ENCODE data around the gene KRTAP5-6. TPM values are rescaled to one million over a fixed set of nuclear protein-coding genes. Genes with fewer than 3 reads are reported as not detected.
"Not testable (repeated sequence)": the region's sequence is repeated elsewhere in the genome, so short reads cannot be mapped to it uniquely, and the experiment has no call there.

KRTAP5-6 gene
- total RNA-seq, 4 donors from 2014 or later: 2.3 to 24.1 TPM; not detected in 2

GRCh38 chr11:1676229-1676740 lies 20.7 kb upstream of the KRTAP5-6 start:
- no peak for TF ChIP-seq POLR2AphosphoS5 (IDR thresholded peaks at IDR 0.05)
- TF ChIP-seq, protein P1, sequence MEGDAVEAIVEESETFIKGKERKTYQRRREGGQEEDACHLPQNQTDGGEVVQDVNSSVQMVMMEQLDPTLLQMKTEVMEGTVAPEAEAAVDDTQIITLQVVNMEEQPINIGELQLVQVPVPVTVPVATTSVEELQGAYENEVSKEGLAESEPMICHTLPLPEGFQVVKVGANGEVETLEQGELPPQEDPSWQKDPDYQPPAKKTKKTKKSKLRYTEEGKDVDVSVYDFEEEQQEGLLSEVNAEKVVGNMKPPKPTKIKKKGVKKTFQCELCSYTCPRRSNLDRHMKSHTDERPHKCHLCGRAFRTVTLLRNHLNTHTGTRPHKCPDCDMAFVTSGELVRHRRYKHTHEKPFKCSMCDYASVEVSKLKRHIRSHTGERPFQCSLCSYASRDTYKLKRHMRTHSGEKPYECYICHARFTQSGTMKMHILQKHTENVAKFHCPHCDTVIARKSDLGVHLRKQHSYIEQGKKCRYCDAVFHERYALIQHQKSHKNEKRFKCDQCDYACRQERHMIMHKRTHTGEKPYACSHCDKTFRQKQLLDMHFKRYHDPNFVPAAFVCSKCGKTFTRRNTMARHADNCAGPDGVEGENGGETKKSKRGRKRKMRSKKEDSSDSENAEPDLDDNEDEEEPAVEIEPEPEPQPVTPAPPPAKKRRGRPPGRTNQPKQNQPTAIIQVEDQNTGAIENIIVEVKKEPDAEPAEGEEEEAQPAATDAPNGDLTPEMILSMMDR (IDR thresholded peaks at IDR 0.05): no peak
- no peak for TF ChIP-seq EP300 (IDR thresholded peaks at IDR 0.05)
- no peak for TF ChIP-seq POLR2A (IDR thresholded peaks at IDR 0.05)
- no peaks in the 10 kb centered on the region for H3K9me3 ChIP-seq
- peak in 1 of 2 donors; percentile 57 for DNase-seq (ENCODE audit: low spot score in 2 of 2)
- H3K27me3 ChIP-seq: peaks cover 59% of the 10 kb centered on the region
- no peaks in the 10 kb centered on the region for H3K36me3 ChIP-seq
- H3K27ac ChIP-seq: no peak overlapping the region
- no peaks in the 10 kb centered on the region for H3K4me1 ChIP-seq
- 89% methylated on average over 7 of the region's 7 CpGs for WGBS
- no peak overlapping the region for H3K4me3 ChIP-seq

GRCh38 chr11:1679881-1680280 lies 17.1 kb upstream of the KRTAP5-6 start:
- H3K4me3 ChIP-seq: no peak overlapping the region
- H3K4me1 ChIP-seq: no peaks in the 10 kb centered on the region
- no peaks in the 10 kb centered on the region for H3K9me3 ChIP-seq
- H3K36me3 ChIP-seq: no peaks in the 10 kb centered on the region
- TF ChIP-seq, protein P1 (IDR thresholded peaks at IDR 0.05): no peak
- no peak for TF ChIP-seq POLR2A (IDR thresholded peaks at IDR 0.05)
- TF ChIP-seq EP300 (IDR thresholded peaks at IDR 0.05): no peak
- no peak for TF ChIP-seq POLR2AphosphoS5 (IDR thresholded peaks at IDR 0.05)
- DNase-seq (ENCODE audit: low spot score in 2 of 2): peak in 1 of 2 donors; percentile 31
- H3K27ac ChIP-seq: no peak overlapping the region
- H3K27me3 ChIP-seq: peaks cover 50% of the 10 kb centered on the region
- WGBS: 84% methylated on average over 10 of the region's 10 CpGs

GRCh38 chr11:1682225-1682905 lies 14.6 kb upstream of the KRTAP5-6 start:
- DNase-seq (ENCODE audit: low spot score in 2 of 2): peak in 1 of 2 donors; percentile 18
- peaks cover 36% of the 10 kb centered on the region for H3K27me3 ChIP-seq
- no peaks in the 10 kb centered on the region for H3K4me1 ChIP-seq
- no peak overlapping the region for H3K27ac ChIP-seq
- no peaks in the 10 kb centered on the region for H3K9me3 ChIP-seq
- 69% methylated on average over 15 of the region's 15 CpGs for WGBS
- no peak for TF ChIP-seq POLR2A (IDR thresholded peaks at IDR 0.05)
- no peak for TF ChIP-seq POLR2AphosphoS5 (IDR thresholded peaks at IDR 0.05)
- TF ChIP-seq EP300 (IDR thresholded peaks at IDR 0.05): no peak
- TF ChIP-seq, protein P1 (IDR thresholded peaks at IDR 0.05): no peak
- no peak overlapping the region for H3K4me3 ChIP-seq
- no peaks in the 10 kb centered on the region for H3K36me3 ChIP-seq

- H3K27ac ChIP-seq, H3K4me1 ChIP-seq, H3K9me3 ChIP-seq, H3K36me3 ChIP-seq, H3K4me3 ChIP-seq: not testable (repeated sequence)
- peaks cover 28% of the 10 kb centered on the region for H3K27me3 ChIP-seq
- peak in 1 of 2 donors; percentile 45 for DNase-seq (ENCODE audit: low spot score in 2 of 2)
- WGBS: 86% methylated on average over 16 of the region's 19 CpGs
Measured at GRCh38 chr11:1683216-1683615, 13.8 kb upstream of the KRTAP5-6 start.

GRCh38 chr11:1683904-1684572 lies 13.0 kb upstream of the KRTAP5-6 start:
- H3K4me3 ChIP-seq, H3K36me3 ChIP-seq, H3K27ac ChIP-seq, H3K9me3 ChIP-seq, H3K4me1 ChIP-seq: not testable (repeated sequence)
- DNase-seq (ENCODE audit: low spot score in 2 of 2): peak in 1 of 2 donors; percentile 65
- WGBS: no CpG with 5 or more reads among the region's 24 CpGs
- peaks cover 22% of the 10 kb centered on the region for H3K27me3 ChIP-seq

- not testable (repeated sequence) for H3K36me3 ChIP-seq, H3K4me3 ChIP-seq, H3K9me3 ChIP-seq, H3K27ac ChIP-seq, H3K4me1 ChIP-seq
- WGBS: 79% methylated on average over 7 of the region's 18 CpGs
- peaks cover 21% of the 10 kb centered on the region for H3K27me3 ChIP-seq
- DNase-seq (ENCODE audit: low spot score in 2 of 2): peak in 1 of 2 donors; percentile 69
Measured at GRCh38 chr11:1684886-1685874, 11.8 kb upstream of the KRTAP5-6 start.

DNA sequence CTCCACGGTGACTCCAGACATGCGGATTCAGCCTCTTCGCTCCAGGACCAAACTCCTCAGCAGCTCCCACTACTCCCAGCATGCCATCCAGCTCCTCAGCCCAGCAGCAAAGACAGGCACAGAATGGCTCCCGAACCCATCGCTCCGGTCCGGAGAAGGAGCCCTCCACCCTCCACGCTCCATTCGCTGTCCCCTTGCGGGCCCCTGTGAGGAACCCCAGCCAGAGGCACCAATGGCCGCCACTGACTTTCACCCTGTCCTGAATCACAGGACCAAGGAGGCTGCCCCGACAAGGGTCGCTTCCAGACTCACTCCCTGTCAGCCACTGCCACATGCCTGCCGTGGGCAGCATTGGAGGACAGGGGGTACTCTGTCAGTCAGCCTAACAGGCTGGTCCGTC lies 10.8 kb upstream of the KRTAP5-6 start:
- DNase-seq (ENCODE audit: low spot score in 2 of 2): peak in 1 of 2 donors; percentile 81
- not testable (repeated sequence) for H3K36me3 ChIP-seq, H3K4me1 ChIP-seq, H3K9me3 ChIP-seq, H3K27ac ChIP-seq, H3K4me3 ChIP-seq
- WGBS: 79% methylated on average over 12 of the region's 15 CpGs
- peaks cover 19% of the 10 kb centered on the region for H3K27me3 ChIP-seq

- not testable (repeated sequence) for H3K9me3 ChIP-seq, H3K27me3 ChIP-seq, H3K4me3 ChIP-seq, H3K4me1 ChIP-seq, H3K36me3 ChIP-seq, H3K27ac ChIP-seq
- DNase-seq (ENCODE audit: low spot score in 2 of 2): peak in 1 of 2 donors; percentile 44
- 77% methylated on average over 19 of the region's 19 CpGs for WGBS
Measured at GRCh38 chr11:1688336-1688947, 8.6 kb upstream of the KRTAP5-6 start.

Measured in suprapubic skin (tissue), 4 donors.